Tibial artery (tissue), 4 donors: Measurements from ENCODE around the gene UBE3B.

Experiments
- DNase-seq, 2 donors: peaks; one replicate each; pipeline ENCODE4 v3.0.0-alpha.2; 2019
- H3K27ac ChIP-seq, 2 donors: fragments of 200-600 bp; sonication (generic) in 1 of 2; 1 replicate in 1 of 2; 2 replicates in 1 of 2; pipeline ENCODE4 v1.5.1; 2018 to 2019; ENCODE audit warnings: mild to moderate bottlenecking in 1 of 2
- H3K27me3 ChIP-seq, 2 donors: fragments of 200-600 bp; sonication (generic) in 1 of 2; one replicate each; pipeline versions ENCODE4 v1.5.1 to v1.6.0; 2016 to 2019
- H3K36me3 ChIP-seq, 3 donors: fragments of 200-600 bp; sonication (generic) in 2 of 3; one replicate each; pipeline ENCODE4 v1.5.1; 2016 to 2019; ENCODE audit warnings: mild to moderate bottlenecking in 2 of 3
- H3K4me1 ChIP-seq, 4 donors: fragments of 200-600 bp; sonication (generic) in 2 of 4; 1 replicate in 3 of 4; 2 replicates in 1 of 4; pipeline ENCODE4 v1.5.1; 2016 to 2019
- H3K4me3 ChIP-seq, 2 donors: fragments of 200-600 bp; sonication (generic) in 1 of 2; 1 replicate in 1 of 2; 2 replicates in 1 of 2; pipeline ENCODE4 v1.5.1; 2018 to 2019; ENCODE audit warnings: mild to moderate bottlenecking in 2 of 2
- H3K9me3 ChIP-seq, 3 donors: fragments of 200-600 bp; sonication (generic) in 1 of 3; one replicate each; pipeline ENCODE4 v1.5.1; 2016 to 2019
- CTCF ChIP-seq, 2 experiments: fragments of 200-600 bp in 1 of 2; fragments of 450-650 bp in 1 of 2; IDR thresholded peaks; one replicate each; pipeline ENCODE4 v1.5.1; 2017 to 2019; ENCODE audit warnings: antibody characterized with exemption in 2 of 2, mild to moderate bottlenecking in 1 of 2, moderate library complexity in 1 of 2
- intact Hi-C: fragments of 100-400 bp; cut with DNase I; formaldehyde crosslinking; loops from one replicate; pipeline ENCODE4 v1.15.0; 2023; ENCODE audit warnings: low total_unique reads

The UBE3B gene

GRCh38 chr12:109580272-109580671, 102.8 kb downstream of the UBE3B start:
- no peaks in the 10 kb centered on the region for H3K27me3 ChIP-seq
- DNase-seq: no peak
- H3K4me1 ChIP-seq: no peaks in the 10 kb centered on the region
- H3K9me3 ChIP-seq: no peaks in the 10 kb centered on the region
- H3K27ac ChIP-seq: no peak overlapping the region
- H3K4me3 ChIP-seq: no peak overlapping the region
- TF ChIP-seq CTCF (IDR thresholded peaks at IDR 0.05): no peak
- peaks cover 31 to 85% (median 63%) of the 10 kb centered on the region in 3 donors for H3K36me3 ChIP-seq
- intact Hi-C loops: no loop called here

GRCh38 chr12:109580684-109581333, 103.4 kb downstream of the UBE3B start:
- H3K9me3 ChIP-seq: no peaks in the 10 kb centered on the region
- DNase-seq: no peak
- no peaks in the 10 kb centered on the region for H3K27me3 ChIP-seq
- H3K4me3 ChIP-seq: no peak overlapping the region
- intact Hi-C loops: no loop called here
- peaks cover 31 to 87% (median 63%) of the 10 kb centered on the region in 3 donors for H3K36me3 ChIP-seq
- H3K4me1 ChIP-seq: no peaks in the 10 kb centered on the region
- H3K27ac ChIP-seq: no peak overlapping the region
- TF ChIP-seq CTCF (IDR thresholded peaks at IDR 0.05): no peak

GRCh38 chr12:109581334-109581691, 103.9 kb downstream of the UBE3B start:
- H3K36me3 ChIP-seq: peaks cover 31 to 87% (median 64%) of the 10 kb centered on the region in 3 donors
- no peak overlapping the region for H3K27ac ChIP-seq
- no peak for DNase-seq
- H3K27me3 ChIP-seq: no peaks in the 10 kb centered on the region
- no peak overlapping the region for H3K4me3 ChIP-seq
- no peak for TF ChIP-seq CTCF (IDR thresholded peaks at IDR 0.05)
- no peaks in the 10 kb centered on the region for H3K9me3 ChIP-seq
- intact Hi-C loops: no loop called here
- no peaks in the 10 kb centered on the region for H3K4me1 ChIP-seq

GRCh38 chr12:109581856-109582255, 104.4 kb downstream of the UBE3B start:
- Histone ChIP-seq H3K4me3 (no peak overlapping the region), H3K27ac (no peak overlapping the region), H3K9me3 (no peaks in the 10 kb centered on the region), H3K4me1 (no peaks in the 10 kb centered on the region), H3K36me3 (peaks cover 27 to 87% (median 69%) of the 10 kb centered on the region in 3 donors), H3K27me3 (no peaks in the 10 kb centered on the region)
- intact Hi-C loops: no loop called here
- no peak for TF ChIP-seq CTCF (IDR thresholded peaks at IDR 0.05)
- no peak for DNase-seq

GRCh38 chr12:109582636-109583035, 105.2 kb downstream of the UBE3B start:
- TF ChIP-seq CTCF (IDR thresholded peaks at IDR 0.05): no peak
- intact Hi-C loops: no loop called here
- Histone ChIP-seq H3K4me3 (no peak overlapping the region), H3K27me3 (no peaks in the 10 kb centered on the region), H3K9me3 (no peaks in the 10 kb centered on the region), H3K27ac (no peak overlapping the region), H3K4me1 (no peaks in the 10 kb centered on the region), H3K36me3 (peaks cover 20 to 87% (median 68%) of the 10 kb centered on the region in 3 donors)
- DNase-seq: no peak

GRCh38 chr12:109583733-109584132, 106.3 kb downstream of the UBE3B start:
- Histone ChIP-seq H3K9me3 (no peaks in the 10 kb centered on the region), H3K4me3 (no peak overlapping the region), H3K36me3 (peaks cover 17 to 87% (median 69%) of the 10 kb centered on the region in 3 donors), H3K27ac (no peak overlapping the region), H3K27me3 (no peaks in the 10 kb centered on the region), H3K4me1 (no peaks in the 10 kb centered on the region)
- DNase-seq: no peak
- intact Hi-C loops: no loop called here
- TF ChIP-seq CTCF (IDR thresholded peaks at IDR 0.05): no peak
